A673 (cell line): ENCODE data around the gene RASSF6. TPM values are rescaled to one million over a fixed set of nuclear protein-coding genes. Genes with fewer than 3 reads are reported as not detected.

Experiments
- BruUV-seq: library from RNA; stranded (reverse); fragments of 400-500 nt; replicated peaks from 2 replicates; lab custom pipeline; 2021; lab: Mats Ljungman, UMichigan
- CTCF ChIA-PET: fragments of 300-600 bp; sonication (Branson Sonifier 250); formaldehyde crosslinking; loops from one replicate; lab custom pipeline; 2022; ENCODE audit warnings: antibody characterized with exemption; lab: Charles Lee
- POLR2A ChIA-PET: fragments of 300-600 bp; sonication (Branson Sonifier 250); formaldehyde crosslinking; loops from one replicate; lab custom pipeline; 2022; ENCODE audit warnings: antibody characterized with exemption; ENCODE audit not compliant: low non-redundant PET; lab: Charles Lee
- DNase-seq: peaks from one replicate; pipeline ENCODE4 v3.0.0-alpha.2; 2015; ENCODE audit warnings: low spot score
- H3K27ac ChIP-seq: fragments of 200-600 bp; sonication (generic); 2 replicates; pipeline ENCODE4 v1.5.1; 2016; ENCODE audit warnings: mixed run types, low read depth, mild to moderate bottlenecking, mixed read lengths, antibody characterized with exemption, low read length; ENCODE audit not compliant: poor library complexity, severe bottlenecking
- H3K27me3 ChIP-seq: fragments of 200-600 bp; sonication (generic); replicated peaks from 2 replicates; pipeline ENCODE4 v1.6.1; 2017; ENCODE audit warnings: mixed run types, low read depth, mild to moderate bottlenecking, mixed read lengths, antibody characterized with exemption, low read length; ENCODE audit not compliant: insufficient read depth, poor library complexity
- H3K36me3 ChIP-seq: fragments of 200-600 bp; sonication (generic); 2 replicates; pipeline ENCODE4 v1.6.1; 2016; ENCODE audit warnings: mixed run types, mild to moderate bottlenecking, mixed read lengths, antibody characterized with exemption, low read length; ENCODE audit not compliant: insufficient read depth, poor library complexity, severe bottlenecking
- H3K4me1 ChIP-seq: fragments of 200-600 bp; sonication (generic); 2 replicates; pipeline ENCODE4 v1.6.1; 2017; ENCODE audit warnings: mixed run types, mild to moderate bottlenecking, mixed read lengths, antibody characterized with exemption, low read length; ENCODE audit not compliant: insufficient read depth, poor library complexity, severe bottlenecking
- H3K4me3 ChIP-seq: fragments of 200-600 bp; sonication (generic); 2 replicates; pipeline ENCODE4 v1.5.1; 2016; ENCODE audit warnings: low read depth, mixed run types, mild to moderate bottlenecking, mixed read lengths, low read length; ENCODE audit not compliant: poor library complexity, severe bottlenecking
- H3K9me3 ChIP-seq: fragments of 200-600 bp; sonication (generic); 2 replicates; pipeline ENCODE4 v1.6.1; 2016; ENCODE audit warnings: mixed run types, low read depth, mild to moderate bottlenecking, mixed read lengths, antibody characterized with exemption, low read length; ENCODE audit not compliant: poor library complexity, severe bottlenecking
- CTCF ChIP-seq: fragments of 300-800, 200-600 bp; sonication (generic); conservative IDR thresholded peaks from 2 replicates; pipeline ENCODE4 v1.5.1; 2017; ENCODE audit warnings: low read depth, mild to moderate bottlenecking, antibody characterized with exemption, low read length, moderate library complexity, mixed read lengths
- EZH2 ChIP-seq: fragments of 200-600 bp; sonication (generic); IDR thresholded peaks from 2 replicates; pipeline ENCODE4 v1.6.1; 2017; ENCODE audit warnings: borderline replicate concordance, low read depth, mild to moderate bottlenecking, mixed read lengths, antibody characterized with exemption, low read length; ENCODE audit not compliant: poor library complexity, severe bottlenecking
- intact Hi-C: fragments of 100-400 bp; cut with micrococcal nuclease; formaldehyde crosslinking; loops from one replicate; pipeline ENCODE4 v1.10.0; 2022; ENCODE audit not compliant: unreplicated experiment
- total RNA-seq: library from RNA; stranded (reverse); gene quantifications from 2 replicates; pipeline ENCODE4 v1.2.3, GENCODE V29; 2021

RASSF6 gene
- total RNA-seq, 1 experiment from 2014 or later: not detected

GRCh38 chr4:73609706-73610105 is 10.5 kb downstream of the RASSF6 start:
- ChIA-PET CTCF (no interaction called here), POLR2A (no interaction called here)
- Histone ChIP-seq H3K36me3 (no peaks in the 10 kb centered on the region), H3K4me3 (no peak overlapping the region), H3K9me3 (no peaks in the 10 kb centered on the region), H3K4me1 (no peaks in the 10 kb centered on the region), H3K27ac (no peak overlapping the region), H3K27me3 (no peaks in the 10 kb centered on the region)
- DNase-seq: no peak
- BruUV-seq: no TSS peak
- intact Hi-C loops: no loop called here
- TF ChIP-seq EZH2 (no peak), CTCF (no peak)

GRCh38 chr4:73608689-73609594 is 11.3 kb downstream of the RASSF6 start:
- no peaks in the 10 kb centered on the region for H3K4me1 ChIP-seq
- ChIA-PET POLR2A (no interaction called here), CTCF (no interaction called here)
- H3K27me3 ChIP-seq: no peaks in the 10 kb centered on the region
- no peak for TF ChIP-seq EZH2
- no peak for TF ChIP-seq CTCF
- H3K36me3 ChIP-seq: no peaks in the 10 kb centered on the region
- intact Hi-C loops: no loop called here
- no peaks in the 10 kb centered on the region for H3K9me3 ChIP-seq
- H3K4me3 ChIP-seq: no peak overlapping the region
- no peak overlapping the region for H3K27ac ChIP-seq
- BruUV-seq: no TSS peak
- DNase-seq: no peak

- Histone ChIP-seq H3K27me3 (no peaks in the 10 kb centered on the region), H3K4me3 (no peak overlapping the region), H3K4me1 (no peaks in the 10 kb centered on the region), H3K27ac (no peak overlapping the region), H3K9me3 (no peaks in the 10 kb centered on the region), H3K36me3 (no peaks in the 10 kb centered on the region)
- TF ChIP-seq CTCF (no peak), EZH2 (no peak)
- POLR2A ChIA-PET: no interaction called here
- CTCF ChIA-PET: no interaction called here
- intact Hi-C loops: no loop called here
- BruUV-seq: no TSS peak
- DNase-seq: no peak
These were observed 12.7 kb downstream of the RASSF6 start for GRCh38 chr4:73607375-73608033.
